Neural cell (in vitro differentiated cells): ENCODE data around the gene TLX3. TPM values are rescaled to one million over a fixed set of nuclear protein-coding genes. Genes with fewer than 3 reads are reported as not detected.

Source experiments
- H2AFZ ChIP-seq: fragments of 200-600, 300-800 bp; sonication (generic), shearing (Covaris generic); 2 replicates; pipeline ENCODE4 v1.6.0; 2014; ENCODE audit warnings: low read depth, mild to moderate bottlenecking, antibody characterized with exemption, low read length, moderate library complexity
- H3F3A ChIP-seq: fragments of 200-600 bp; shearing (Covaris generic); 2 replicates; pipeline ENCODE4 v1.6.1; 2016; ENCODE audit warnings: mild to moderate bottlenecking, moderate library complexity, mixed read lengths, antibody characterized with exemption, low read length; ENCODE audit not compliant: insufficient read depth, poor library complexity, severe bottlenecking
- H3K27ac ChIP-seq: fragments of 200-600, 300-800 bp; sonication (generic), shearing (Covaris generic); 2 replicates; pipeline ENCODE4 v1.5.1; 2014; ENCODE audit warnings: mild to moderate bottlenecking, low read length, moderate library complexity
- H3K27me3 ChIP-seq: fragments of 300-800, 200-600 bp; sonication (generic), shearing (Covaris generic); 2 replicates; pipeline ENCODE4 v1.6.0; 2014; ENCODE audit warnings: mild to moderate bottlenecking, low read depth, low read length, moderate library complexity; ENCODE audit not compliant: insufficient read depth
- H3K36me3 ChIP-seq: fragments of 300-800, 200-600 bp; sonication (generic), shearing (Covaris generic); 2 replicates; pipeline ENCODE4 v1.5.1; 2014; ENCODE audit warnings: mild to moderate bottlenecking, antibody characterized with exemption, low read length, moderate library complexity; ENCODE audit not compliant: insufficient read depth
- H3K4me2 ChIP-seq: fragments of 300-800, 200-600 bp; sonication (generic), shearing (Covaris generic); 2 replicates; pipeline ENCODE4 v1.6.0; 2014; ENCODE audit warnings: mild to moderate bottlenecking, low read length
- H3K4me3 ChIP-seq: fragments of 300-800, 200-600 bp; sonication (generic), shearing (Covaris generic); 2 replicates; pipeline ENCODE4 v1.5.1; 2014; ENCODE audit warnings: mild to moderate bottlenecking, low read length, moderate library complexity
- H3K79me2 ChIP-seq: fragments of 200-600 bp; shearing (Covaris generic); replicated peaks from 2 replicates; pipeline ENCODE4 v1.6.0; 2014; ENCODE audit warnings: mild to moderate bottlenecking, low read length, moderate library complexity; ENCODE audit not compliant: insufficient read depth
- H3K9ac ChIP-seq: fragments of 300-800, 200-600 bp; sonication (generic), shearing (Covaris generic); 2 replicates; pipeline ENCODE4 v1.6.1; 2016; ENCODE audit warnings: mild to moderate bottlenecking, low read length, mixed read lengths
- H3K9me2 ChIP-seq: fragments of 200-600 bp; shearing (Covaris generic); 2 replicates; pipeline ENCODE4 v1.6.1; 2016; ENCODE audit warnings: mild to moderate bottlenecking, low read length, mixed read lengths; ENCODE audit not compliant: insufficient read depth
- H3K9me3 ChIP-seq: fragments of 200-600, 300-800 bp; sonication (generic), shearing (Covaris generic); 2 replicates; pipeline ENCODE4 v1.6.1; 2016; ENCODE audit warnings: mild to moderate bottlenecking, mixed run types, low read length, moderate library complexity, mixed read lengths
- H4K20me1 ChIP-seq: fragments of 200-600 bp; shearing (Covaris generic); 2 replicates; pipeline ENCODE4 v1.6.1; 2016; ENCODE audit warnings: mild to moderate bottlenecking, mixed run types; ENCODE audit not compliant: insufficient read depth
- EP300 ChIP-seq: fragments of 450-650 bp; conservative IDR thresholded peaks from 2 replicates; pipeline ENCODE4 v1.6.1; 2014; ENCODE audit warnings: antibody characterized with exemption, mild to moderate bottlenecking, moderate library complexity; ENCODE audit not compliant: poor library complexity, severe bottlenecking
- EZH2 ChIP-seq: fragments of 200-600, 300-800 bp; shearing (Covaris generic), sonication (generic); IDR thresholded peaks from 2 replicates; pipeline ENCODE4 v1.6.1; 2014; ENCODE audit warnings: antibody characterized with exemption, low read length, borderline replicate concordance, mild to moderate bottlenecking; ENCODE audit not compliant: insufficient read depth, poor library complexity, severe bottlenecking
- MXI1 ChIP-seq: fragments of 450-650 bp; conservative IDR thresholded peaks from 2 replicates; pipeline ENCODE4 v1.6.1; 2014; ENCODE audit warnings: antibody characterized with exemption, mild to moderate bottlenecking; ENCODE audit not compliant: poor library complexity, severe bottlenecking
- POLR2AphosphoS5 ChIP-seq: IDR thresholded peaks from 2 replicates; pipeline ENCODE4 v1.6.1; 2012
- RAD21 ChIP-seq: fragments of 450-650 bp; conservative IDR thresholded peaks from 2 replicates; pipeline ENCODE4 v1.6.1; 2014; ENCODE audit warnings: antibody characterized with exemption, mild to moderate bottlenecking, moderate library complexity
- SMC3 ChIP-seq: fragments of 450-650 bp; conservative IDR thresholded peaks from 2 replicates; pipeline ENCODE4 v1.6.1; 2014; ENCODE audit warnings: antibody characterized with exemption, mild to moderate bottlenecking, moderate library complexity; ENCODE audit not compliant: poor library complexity
- TAF1 ChIP-seq: IDR thresholded peaks from 2 replicates; pipeline ENCODE4 v1.6.1; 2012; ENCODE audit warnings: low read depth
- polyA plus RNA-seq: library from polyadenylated mRNA; depleted of rRNA; stranded (reverse); fragments of >200 nt; gene quantifications from 2 replicates; pipeline ENCODE4 v1.2.3, GENCODE V29; 2014
- TF ChIP-seq, protein P1 (sequence below): IDR thresholded peaks from 2 replicates; pipeline ENCODE4 v1.6.1; 2012; ENCODE audit warnings: borderline replicate concordance
- TF ChIP-seq, protein P2 (sequence below): fragments of 450-650 bp; IDR thresholded peaks from 2 replicates; pipeline ENCODE4 v1.5.1; 2014; ENCODE audit warnings: antibody characterized with exemption, mild to moderate bottlenecking, moderate library complexity; ENCODE audit not compliant: poor library complexity, severe bottlenecking

Gene TLX3
- polyA plus RNA-seq, 1 donor from 2014 or later: not detected

DNA sequence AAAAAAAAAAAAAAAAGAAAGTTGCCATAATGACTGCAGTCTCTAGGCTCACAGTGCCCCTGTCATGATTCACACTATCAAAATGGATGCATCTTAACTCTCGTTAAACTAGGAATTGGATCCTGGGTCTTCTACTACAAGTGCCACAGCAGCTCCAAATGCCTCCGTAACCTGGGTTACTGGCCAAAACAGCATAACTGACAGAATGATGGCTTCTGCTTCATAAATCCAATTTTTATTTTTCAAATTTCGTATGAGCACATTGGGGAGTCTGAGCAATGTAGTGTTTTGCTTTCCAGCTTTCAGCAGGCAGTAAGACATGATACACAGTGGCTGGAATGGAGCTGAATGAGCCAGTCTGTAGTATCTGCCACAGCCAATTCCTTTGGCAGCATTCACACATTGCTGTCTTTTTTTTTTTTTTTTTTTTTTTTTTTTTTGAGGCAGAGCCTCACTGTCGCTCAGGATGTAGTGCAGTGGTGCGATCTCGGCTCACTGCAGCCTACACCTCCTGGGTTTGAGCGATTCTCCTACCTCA lies 42.6 kb downstream of the TLX3 start:
- Histone ChIP-seq H3K79me2 (no peaks in the 10 kb centered on the region), H3K9ac (no peak overlapping the region), H3F3A (no peaks in the 10 kb centered on the region), H3K36me3 (no peaks in the 10 kb centered on the region), H3K27ac (no peak overlapping the region), H3K9me3 (no peaks in the 10 kb centered on the region), H4K20me1 (no peaks in the 10 kb centered on the region), H3K4me2 (no peak overlapping the region), H3K4me3 (no peak overlapping the region), H3K27me3 (no peaks in the 10 kb centered on the region), H2AFZ (no peak overlapping the region), H3K9me2 (no peaks in the 10 kb centered on the region)
- no peak for TF ChIP-seq EZH2
- TF ChIP-seq, protein P1, sequence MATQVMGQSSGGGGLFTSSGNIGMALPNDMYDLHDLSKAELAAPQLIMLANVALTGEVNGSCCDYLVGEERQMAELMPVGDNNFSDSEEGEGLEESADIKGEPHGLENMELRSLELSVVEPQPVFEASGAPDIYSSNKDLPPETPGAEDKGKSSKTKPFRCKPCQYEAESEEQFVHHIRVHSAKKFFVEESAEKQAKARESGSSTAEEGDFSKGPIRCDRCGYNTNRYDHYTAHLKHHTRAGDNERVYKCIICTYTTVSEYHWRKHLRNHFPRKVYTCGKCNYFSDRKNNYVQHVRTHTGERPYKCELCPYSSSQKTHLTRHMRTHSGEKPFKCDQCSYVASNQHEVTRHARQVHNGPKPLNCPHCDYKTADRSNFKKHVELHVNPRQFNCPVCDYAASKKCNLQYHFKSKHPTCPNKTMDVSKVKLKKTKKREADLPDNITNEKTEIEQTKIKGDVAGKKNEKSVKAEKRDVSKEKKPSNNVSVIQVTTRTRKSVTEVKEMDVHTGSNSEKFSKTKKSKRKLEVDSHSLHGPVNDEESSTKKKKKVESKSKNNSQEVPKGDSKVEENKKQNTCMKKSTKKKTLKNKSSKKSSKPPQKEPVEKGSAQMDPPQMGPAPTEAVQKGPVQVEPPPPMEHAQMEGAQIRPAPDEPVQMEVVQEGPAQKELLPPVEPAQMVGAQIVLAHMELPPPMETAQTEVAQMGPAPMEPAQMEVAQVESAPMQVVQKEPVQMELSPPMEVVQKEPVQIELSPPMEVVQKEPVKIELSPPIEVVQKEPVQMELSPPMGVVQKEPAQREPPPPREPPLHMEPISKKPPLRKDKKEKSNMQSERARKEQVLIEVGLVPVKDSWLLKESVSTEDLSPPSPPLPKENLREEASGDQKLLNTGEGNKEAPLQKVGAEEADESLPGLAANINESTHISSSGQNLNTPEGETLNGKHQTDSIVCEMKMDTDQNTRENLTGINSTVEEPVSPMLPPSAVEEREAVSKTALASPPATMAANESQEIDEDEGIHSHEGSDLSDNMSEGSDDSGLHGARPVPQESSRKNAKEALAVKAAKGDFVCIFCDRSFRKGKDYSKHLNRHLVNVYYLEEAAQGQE: no peak

DNA sequence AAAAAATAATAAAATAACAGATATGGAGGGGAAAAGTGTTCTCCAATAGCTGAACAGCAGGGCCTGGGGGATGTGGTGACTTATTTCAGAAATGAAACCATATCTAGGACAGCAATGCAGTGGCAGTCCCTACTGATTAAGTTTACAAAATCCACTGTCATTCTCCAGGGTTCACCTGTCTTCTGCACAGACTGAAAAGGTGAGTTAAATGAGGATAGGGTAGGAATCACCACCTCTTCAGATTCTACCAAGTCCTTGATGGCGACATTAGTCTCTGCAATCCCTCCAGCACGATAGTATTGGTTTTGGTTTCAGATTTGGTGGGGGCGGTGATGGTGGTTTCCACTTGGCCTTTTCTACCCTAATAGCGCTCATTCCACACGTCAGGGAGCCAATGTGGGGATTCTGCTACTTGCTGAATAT lies 46.3 kb downstream of the TLX3 start:
- H3K4me3 ChIP-seq: no peak overlapping the region
- no peak overlapping the region for H2AFZ ChIP-seq
- H3K9me3 ChIP-seq: no peaks in the 10 kb centered on the region
- TF ChIP-seq TAF1 (no peak), SMC3 (no peak), EZH2 (no peak), POLR2AphosphoS5 (no peak), EP300 (no peak), RAD21 (no peak), MXI1 (no peak)
- TF ChIP-seq, protein P1: no peak
- TF ChIP-seq, protein P2, sequence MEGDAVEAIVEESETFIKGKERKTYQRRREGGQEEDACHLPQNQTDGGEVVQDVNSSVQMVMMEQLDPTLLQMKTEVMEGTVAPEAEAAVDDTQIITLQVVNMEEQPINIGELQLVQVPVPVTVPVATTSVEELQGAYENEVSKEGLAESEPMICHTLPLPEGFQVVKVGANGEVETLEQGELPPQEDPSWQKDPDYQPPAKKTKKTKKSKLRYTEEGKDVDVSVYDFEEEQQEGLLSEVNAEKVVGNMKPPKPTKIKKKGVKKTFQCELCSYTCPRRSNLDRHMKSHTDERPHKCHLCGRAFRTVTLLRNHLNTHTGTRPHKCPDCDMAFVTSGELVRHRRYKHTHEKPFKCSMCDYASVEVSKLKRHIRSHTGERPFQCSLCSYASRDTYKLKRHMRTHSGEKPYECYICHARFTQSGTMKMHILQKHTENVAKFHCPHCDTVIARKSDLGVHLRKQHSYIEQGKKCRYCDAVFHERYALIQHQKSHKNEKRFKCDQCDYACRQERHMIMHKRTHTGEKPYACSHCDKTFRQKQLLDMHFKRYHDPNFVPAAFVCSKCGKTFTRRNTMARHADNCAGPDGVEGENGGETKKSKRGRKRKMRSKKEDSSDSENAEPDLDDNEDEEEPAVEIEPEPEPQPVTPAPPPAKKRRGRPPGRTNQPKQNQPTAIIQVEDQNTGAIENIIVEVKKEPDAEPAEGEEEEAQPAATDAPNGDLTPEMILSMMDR: no peak
- no peak overlapping the region for H3K9ac ChIP-seq
- no peaks in the 10 kb centered on the region for H3K27me3 ChIP-seq
- no peaks in the 10 kb centered on the region for H4K20me1 ChIP-seq
- H3K9me2 ChIP-seq: no peaks in the 10 kb centered on the region
- H3F3A ChIP-seq: no peaks in the 10 kb centered on the region
- H3K36me3 ChIP-seq: no peaks in the 10 kb centered on the region
- H3K4me2 ChIP-seq: no peak overlapping the region
- no peaks in the 10 kb centered on the region for H3K79me2 ChIP-seq
- H3K27ac ChIP-seq: no peak overlapping the region
